Liver (tissue), 9 donors: ENCODE data around the gene LATS2. TPM values are rescaled to one million over a fixed set of nuclear protein-coding genes. Genes with fewer than 3 reads are reported as not detected.

Source experiments
- DNase-seq: peaks from one replicate; pipeline ENCODE4 v3.0.0-alpha.2; 2017; ENCODE audit warnings: low spot score
- H3K27ac ChIP-seq, 2 donors: one replicate each; pipeline ENCODE4 v1.7.0; 2013; ENCODE audit warnings: inconsistent platforms in 2 of 2, low read length in 2 of 2, control low read depth in 1 of 2, low read depth in 1 of 2, mild to moderate bottlenecking in 1 of 2
- H3K27me3 ChIP-seq, 4 donors: one replicate each; pipeline versions ENCODE4 v1.6.1 to v1.7.0; 2013; ENCODE audit warnings: low read length in 3 of 4, inconsistent platforms in 1 of 4, mild to moderate bottlenecking in 1 of 4, moderate library complexity in 1 of 4; ENCODE audit not compliant: control insufficient read depth in 4 of 4, insufficient read depth in 4 of 4
- H3K36me3 ChIP-seq, 4 donors: one replicate each; pipeline versions ENCODE4 v1.6.1 to v1.7.0; 2013; ENCODE audit warnings: low read length in 3 of 4, mild to moderate bottlenecking in 3 of 4, low read depth in 1 of 4, moderate library complexity in 1 of 4; ENCODE audit not compliant: control insufficient read depth in 4 of 4, insufficient read depth in 3 of 4
- H3K4me1 ChIP-seq, 4 donors: one replicate each; pipeline versions ENCODE4 v1.6.1 to v1.7.0; 2013; ENCODE audit warnings: low read length in 3 of 4, mild to moderate bottlenecking in 3 of 4, moderate library complexity in 1 of 4; ENCODE audit not compliant: control insufficient read depth in 4 of 4, insufficient read depth in 4 of 4
- H3K4me3 ChIP-seq, 3 donors: one replicate each; pipeline versions ENCODE4 v1.6.1 to v1.7.0; 2013; ENCODE audit warnings: low read length in 3 of 3, control low read depth in 1 of 3, low read depth in 1 of 3, mild to moderate bottlenecking in 1 of 3
- H3K9ac ChIP-seq, 2 donors: one replicate each; pipeline ENCODE4 v1.7.0; 2013; ENCODE audit warnings: low read length in 2 of 2, mild to moderate bottlenecking in 2 of 2, moderate library complexity in 2 of 2, control low read depth in 1 of 2, low read depth in 1 of 2
- H3K9me3 ChIP-seq, 4 donors: one replicate each; pipeline versions ENCODE4 v1.6.1 to v1.7.0; 2013; ENCODE audit warnings: low read length in 3 of 4; ENCODE audit not compliant: control insufficient read depth in 4 of 4
- CTCF ChIP-seq: fragments of 150-350 bp; IDR thresholded peaks from 2 replicates; pipeline ENCODE4 v1.5.1; 2017; ENCODE audit warnings: improper control_type of control experiment, low read depth, low read length; ENCODE audit not compliant: missing input control
- EGR1 ChIP-seq, 2 donors: IDR thresholded peaks; 2 replicates each; pipeline ENCODE4 v1.6.1; 2016 to 2018; ENCODE audit warnings: antibody characterized with exemption in 2 of 2, low read depth in 2 of 2
- FOXA1 ChIP-seq: IDR thresholded peaks from 2 replicates; pipeline ENCODE4 v1.6.1; 2016; ENCODE audit warnings: antibody characterized with exemption
- FOXA2 ChIP-seq: IDR thresholded peaks from 2 replicates; pipeline ENCODE4 v1.6.1; 2016; ENCODE audit warnings: antibody characterized with exemption
- GABPA ChIP-seq, 2 donors: IDR thresholded peaks in 1 of 2; conservative IDR thresholded peaks in 1 of 2; 2 replicates each; pipeline ENCODE4 v1.6.1; 2016; ENCODE audit warnings: antibody characterized with exemption in 2 of 2, mild to moderate bottlenecking in 1 of 2, moderate library complexity in 1 of 2
- HNF4A ChIP-seq, 2 donors: conservative IDR thresholded peaks; 2 replicates each; pipeline ENCODE4 v1.6.1; 2016; ENCODE audit warnings: antibody characterized with exemption in 2 of 2, mild to moderate bottlenecking in 2 of 2
- HNF4G ChIP-seq: IDR thresholded peaks from 2 replicates; pipeline ENCODE4 v1.6.1; 2016; ENCODE audit warnings: antibody characterized with exemption
- JUND ChIP-seq, 2 donors: IDR thresholded peaks; 2 replicates each; pipeline ENCODE4 v1.6.1; 2016; ENCODE audit warnings: antibody characterized with exemption in 2 of 2
- NR2F2 ChIP-seq: IDR thresholded peaks from 2 replicates; pipeline ENCODE4 v1.6.1; 2016; ENCODE audit warnings: antibody characterized with exemption
- RAD21 ChIP-seq, 2 donors: IDR thresholded peaks; 2 replicates each; pipeline ENCODE4 v1.6.1; 2016; ENCODE audit warnings: antibody characterized with exemption in 2 of 2, mild to moderate bottlenecking in 2 of 2
- RXRA ChIP-seq, 2 donors: IDR thresholded peaks; 2 replicates each; pipeline ENCODE4 v1.6.1; 2017 to 2018; ENCODE audit warnings: antibody characterized with exemption in 2 of 2, mild to moderate bottlenecking in 1 of 2
- SP1 ChIP-seq: IDR thresholded peaks from 2 replicates; pipeline ENCODE4 v1.6.1; 2018; ENCODE audit warnings: antibody characterized with exemption, mild to moderate bottlenecking
- TAF1 ChIP-seq: conservative IDR thresholded peaks from 2 replicates; pipeline ENCODE4 v1.6.1; 2016; ENCODE audit warnings: antibody characterized with exemption, mild to moderate bottlenecking
- YY1 ChIP-seq: IDR thresholded peaks from 2 replicates; pipeline ENCODE4 v1.6.1; 2016; ENCODE audit warnings: antibody characterized with exemption, mild to moderate bottlenecking
- ZBTB33 ChIP-seq: IDR thresholded peaks from 2 replicates; pipeline ENCODE4 v1.6.1; 2016; ENCODE audit warnings: antibody characterized with exemption
- WGBS: extraction: QIAGEN DNeasy Blood & Tissue Kit; methylation state at CpG from one replicate; pipeline ENCODE4 v1.1.7; 2013; 5-methylcytosine and 5-hydroxymethylcytosine counted together
- polyA plus RNA-seq, 2 donors: library from polyadenylated mRNA; stranded (reverse) in 1 of 2; unstranded in 1 of 2; fragments of 200-250 nt in 1 of 2; fragments of >200 nt in 1 of 2; fragmentation: Nextera tagmentation in 1 of 2; extraction: Ambion mirVana in 1 of 2; gene quantifications; one replicate each; pipeline versions ENCODE4 v1.2.1 to v1.2.3, GENCODE V29; 2013 to 2015
- total RNA-seq, 2 donors: library from RNA; depleted of rRNA; stranded (reverse); fragments of >200 nt; gene quantifications; one replicate each; pipeline ENCODE4 v1.2.3, GENCODE V29; 2014
- TF ChIP-seq, protein P1 (sequence below): IDR thresholded peaks from 2 replicates; pipeline ENCODE4 v1.6.1; 2016; ENCODE audit warnings: antibody characterized with exemption
- TF ChIP-seq, protein P2 (sequence below): IDR thresholded peaks from 2 replicates; pipeline ENCODE4 v1.6.1; 2016; ENCODE audit warnings: antibody characterized with exemption, mild to moderate bottlenecking
- TF ChIP-seq, protein P3 (sequence below): IDR thresholded peaks from 2 replicates; pipeline ENCODE4 v1.6.1; 2016; ENCODE audit warnings: antibody characterized with exemption
- donor health status: healthy.
- donor health status: healthy.
- donor health status: healthy.
- donor health status: healthy.
- donor health status: healthy.

LATS2 gene
- total and polyA plus RNA-seq, 4 donors, result 1.6 to 7.0 (median 4.4) TPM

- H3K9me3 ChIP-seq, result no peaks in the 10 kb centered on the region
- TF ChIP-seq CTCF, result no peak
- TF ChIP-seq FOXA1, result no peak
- no peak for TF ChIP-seq RAD21 (IDR thresholded peaks at IDR 0.05)
- TF ChIP-seq NR2F2, result no peak
- TF ChIP-seq, protein P1, sequence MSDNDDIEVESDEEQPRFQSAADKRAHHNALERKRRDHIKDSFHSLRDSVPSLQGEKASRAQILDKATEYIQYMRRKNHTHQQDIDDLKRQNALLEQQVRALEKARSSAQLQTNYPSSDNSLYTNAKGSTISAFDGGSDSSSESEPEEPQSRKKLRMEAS, result no peak
- no peak for TF ChIP-seq TAF1
- TF ChIP-seq FOXA2, result no peak
- TF ChIP-seq, protein P2, sequence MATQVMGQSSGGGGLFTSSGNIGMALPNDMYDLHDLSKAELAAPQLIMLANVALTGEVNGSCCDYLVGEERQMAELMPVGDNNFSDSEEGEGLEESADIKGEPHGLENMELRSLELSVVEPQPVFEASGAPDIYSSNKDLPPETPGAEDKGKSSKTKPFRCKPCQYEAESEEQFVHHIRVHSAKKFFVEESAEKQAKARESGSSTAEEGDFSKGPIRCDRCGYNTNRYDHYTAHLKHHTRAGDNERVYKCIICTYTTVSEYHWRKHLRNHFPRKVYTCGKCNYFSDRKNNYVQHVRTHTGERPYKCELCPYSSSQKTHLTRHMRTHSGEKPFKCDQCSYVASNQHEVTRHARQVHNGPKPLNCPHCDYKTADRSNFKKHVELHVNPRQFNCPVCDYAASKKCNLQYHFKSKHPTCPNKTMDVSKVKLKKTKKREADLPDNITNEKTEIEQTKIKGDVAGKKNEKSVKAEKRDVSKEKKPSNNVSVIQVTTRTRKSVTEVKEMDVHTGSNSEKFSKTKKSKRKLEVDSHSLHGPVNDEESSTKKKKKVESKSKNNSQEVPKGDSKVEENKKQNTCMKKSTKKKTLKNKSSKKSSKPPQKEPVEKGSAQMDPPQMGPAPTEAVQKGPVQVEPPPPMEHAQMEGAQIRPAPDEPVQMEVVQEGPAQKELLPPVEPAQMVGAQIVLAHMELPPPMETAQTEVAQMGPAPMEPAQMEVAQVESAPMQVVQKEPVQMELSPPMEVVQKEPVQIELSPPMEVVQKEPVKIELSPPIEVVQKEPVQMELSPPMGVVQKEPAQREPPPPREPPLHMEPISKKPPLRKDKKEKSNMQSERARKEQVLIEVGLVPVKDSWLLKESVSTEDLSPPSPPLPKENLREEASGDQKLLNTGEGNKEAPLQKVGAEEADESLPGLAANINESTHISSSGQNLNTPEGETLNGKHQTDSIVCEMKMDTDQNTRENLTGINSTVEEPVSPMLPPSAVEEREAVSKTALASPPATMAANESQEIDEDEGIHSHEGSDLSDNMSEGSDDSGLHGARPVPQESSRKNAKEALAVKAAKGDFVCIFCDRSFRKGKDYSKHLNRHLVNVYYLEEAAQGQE, result no peak
- no peak for TF ChIP-seq HNF4A (conservative IDR thresholded peaks at IDR 0.05)
- no peak for TF ChIP-seq EGR1 (IDR thresholded peaks at IDR 0.05; ENCODE audit: low read depth in 2 of 2)
- TF ChIP-seq, protein P3, sequence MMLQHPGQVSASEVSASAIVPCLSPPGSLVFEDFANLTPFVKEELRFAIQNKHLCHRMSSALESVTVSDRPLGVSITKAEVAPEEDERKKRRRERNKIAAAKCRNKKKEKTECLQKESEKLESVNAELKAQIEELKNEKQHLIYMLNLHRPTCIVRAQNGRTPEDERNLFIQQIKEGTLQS, result no peak
- TF ChIP-seq JUND (IDR thresholded peaks at IDR 0.05), result no peak
- TF ChIP-seq ZBTB33, result no peak
- TF ChIP-seq RXRA (IDR thresholded peaks at IDR 0.05), result no peak
- no peak for TF ChIP-seq SP1
- no peak for TF ChIP-seq GABPA (IDR thresholded peaks at IDR 0.05 in 1 of 2, conservative IDR thresholded peaks at IDR 0.05 in 1 of 2)
- TF ChIP-seq YY1, result no peak
- no peak for TF ChIP-seq HNF4G
- no peak overlapping the region for H3K4me3 ChIP-seq
- H3K36me3 ChIP-seq, result peaks cover 14 to 37% (median 19%) of the 10 kb centered on the region in 4 donors
- no peak overlapping the region for H3K9ac ChIP-seq
- WGBS, result 90% methylated on average over 17 of the region's 17 CpGs
- no peak for DNase-seq
- no peak overlapping the region for H3K27ac ChIP-seq
- H3K27me3 ChIP-seq, result no peaks in the 10 kb centered on the region
- peaks cover 0 to 3% (median 0%) of the 10 kb centered on the region in 4 donors for H3K4me1 ChIP-seq
Observed at GRCh38 chr13:20991741-20992520, 69.5 kb downstream of the LATS2 start.
